Renal cortex interstitium (tissue), 11 donors: Measurements from ENCODE around the gene CEMP1. TPM values are rescaled to one million over a fixed set of nuclear protein-coding genes. Genes with fewer than 3 reads are reported as not detected.

Experiments used
- DNase-seq, 11 donors: peaks; one replicate each; pipeline ENCODE4 v3.0.0-alpha.2; 2013; ENCODE audit warnings: low read depth in 9 of 11, low spot score in 4 of 11; ENCODE audit errors: extremely low read depth in 1 of 11
- polyA plus RNA-seq, 3 donors: library from polyadenylated mRNA; unstranded; fragments of 120-200 nt; gene quantifications; one replicate each; pipeline ENCODE4 v1.2.1, GENCODE V29; 2013; ENCODE audit not compliant: insufficient read length in 3 of 3

The CEMP1 gene
- polyA plus RNA-seq, 3 donors = 1.8 to 4.9 (median 4.1) TPM

- DNase-seq = no peak
These were observed 50.3 kb downstream of the CEMP1 start for GRCh38 chr16:2480948-2481347.

Other genes with a start within 250 kb of the CEMP1 start
- gene ABCA3, start 190.7 kb downstream of the CEMP1 start, polyA plus RNA-seq = 1 to 10 TPM; 5.2 to 6.9 (median 6.3) TPM
- gene CCNF, start 102.0 kb downstream of the CEMP1 start, polyA plus RNA-seq = 10 to 100 TPM in 2 of 3 donors, 1 to 10 TPM in 1; 9.5 to 14.0 (median 11.9) TPM
- 10 to 100 TPM in 2 of 3 donors, 1 to 10 TPM in 1; 8.5 to 14.2 (median 11.8) TPM for gene TEDC2, start 71.3 kb downstream of the CEMP1 start, polyA plus RNA-seq
- gene NTN3, start 60.1 kb downstream of the CEMP1 start, polyA plus RNA-seq = 1 to 10 TPM; 1.8 to 4.4 (median 3.5) TPM
- gene TBC1D24, start 56.3 kb downstream of the CEMP1 start, polyA plus RNA-seq = 10 to 100 TPM; 15.2 to 19.6 (median 19.0) TPM
- gene ATP6V0C, start 17.5 kb downstream of the CEMP1 start, polyA plus RNA-seq = 100 to 1,000 TPM; 158 to 278 (median 243) TPM
- 10 to 100 TPM; 22.4 to 41.6 (median 33.2) TPM for gene AMDHD2, start 11.0 kb downstream of the CEMP1 start, polyA plus RNA-seq
- gene PDPK1, start 6.6 kb upstream of the CEMP1 start, polyA plus RNA-seq = 10 to 100 TPM; 48.9 to 60.3 (median 53.9) TPM
- 10 to 100 TPM; 21.2 to 26.0 (median 22.6) TPM for gene KCTD5, start 151.1 kb upstream of the CEMP1 start, polyA plus RNA-seq
- 1 to 10 TPM; 1.5 to 2.0 (median 1.8) TPM for gene PRSS27, start 188.8 kb upstream of the CEMP1 start, polyA plus RNA-seq
- gene SRRM2, start 221.2 kb upstream of the CEMP1 start, polyA plus RNA-seq = 100 to 1,000 TPM; 619 to 902 (median 689) TPM
- 100 to 1,000 TPM; 193 to 255 (median 237) TPM for gene ELOB, start 245.9 kb upstream of the CEMP1 start, polyA plus RNA-seq